ENCODE measurements around the gene TMEM126A. TPM values are rescaled to one million over a fixed set of nuclear protein-coding genes. Genes with fewer than 3 reads are reported as not detected.
"Not testable (repeated sequence)": the region's sequence is repeated elsewhere in the genome, so short reads cannot be mapped to it uniquely, and the experiment has no call there.

The TMEM126A gene
- total RNA-seq, 1 experiment from 2014 or later, result 37.2 TPM

- TF ChIP-seq GABPB1 (CRISPR knock-in tag; IDR thresholded peaks at IDR 0.05) (no peak), IRF1 (CRISPR knock-in tag; IDR thresholded peaks at IDR 0.05) (no peak), FOXK1 (CRISPR knock-in tag; IDR thresholded peaks at IDR 0.05) (no peak), GTF2I (CRISPR knock-in tag; conservative IDR thresholded peaks at IDR 0.05) (no peak), AFF4 (CRISPR knock-in tag; IDR thresholded peaks at IDR 0.05; ENCODE audit: borderline replicate concordance) (no peak), ETV6 (CRISPR knock-in tag; IDR thresholded peaks at IDR 0.05) (no peak), HMGXB4 (CRISPR knock-in tag; IDR thresholded peaks at IDR 0.05) (no peak), ZNF423 (CRISPR knock-in tag; IDR thresholded peaks at IDR 0.05) (no peak), MAX (CRISPR knock-in tag; IDR thresholded peaks at IDR 0.05) (no peak)
Observed at GRCh38 chr11:85603220-85603619, 44.5 kb upstream of the TMEM126A start (continued).

GRCh38 chr11:85606237-85606636, 41.5 kb upstream of the TMEM126A start:
- POLR2A ChIA-PET, result interaction anchor here (0.6 kb wide), 1 partner anchor 136 kb away, joined by 4 read pairs; no protein-coding TSS in a partner anchor
- H3K4me3 Mint-ChIP-seq, result not testable (repeated sequence)

GRCh38 chr11:85608621-85609020, 39.1 kb upstream of the TMEM126A start:
- H3K27me3 Mint-ChIP-seq (ENCODE audit: low read depth); ATAC-seq; POLR2A ChIA-PET; DNase-seq (ENCODE audit: low spot score); H3K4me3 Mint-ChIP-seq: not testable (repeated sequence)
- Mint-ChIP-seq H3K36me3 (peaks cover 36% of the 10 kb centered on the region), H3K4me1 (peaks cover 29% of the 10 kb centered on the region), H3K9me3 (peaks cover 57% of the 10 kb centered on the region), H3K27ac (peak overlapping the region; percentile 55)
- CTCF ChIA-PET, result interaction anchor here (0.6 to 1.4 kb wide), 2 partner anchors 19 to 888 kb away, joined by 3 to 6 read pairs; partner anchors contain the start of genes DLG2 and TMEM126B

More at GRCh38 chr11:85606237-85606636, 41.5 kb upstream of the TMEM126A start:
- Mint-ChIP-seq H3K9me3 (peaks cover 46% of the 10 kb centered on the region), H3K36me3 (peaks cover 28% of the 10 kb centered on the region), H3K4me1 (peaks cover 34% of the 10 kb centered on the region)
- ATAC-seq; H3K27ac Mint-ChIP-seq; CTCF ChIA-PET; DNase-seq (ENCODE audit: low spot score); H3K27me3 Mint-ChIP-seq (ENCODE audit: low read depth): not testable (repeated sequence)
- peak; percentile 62 for TF ChIP-seq NFYB (CRISPR knock-in tag; conservative IDR thresholded peaks at IDR 0.05; ENCODE audit: low read depth)

- CTCF ChIA-PET, result interaction anchor here (0.6 to 1.4 kb wide), 2 partner anchors 19 to 889 kb away, joined by 3 to 6 read pairs; partner anchors contain the start of genes DLG2 and TMEM126B
- peak overlapping the region; percentile 55; the same call in 1 of the 2 replicates for H3K27ac Mint-ChIP-seq
- H3K9me3 Mint-ChIP-seq, result peaks cover 61% of the 10 kb centered on the region
Observed at GRCh38 chr11:85609286-85609685, 38.5 kb upstream of the TMEM126A start.

GRCh38 chr11:85611643-85612042, 36.1 kb upstream of the TMEM126A start:
- POLR2A ChIA-PET, result not testable (repeated sequence)

More at GRCh38 chr11:85609286-85609685, 38.5 kb upstream of the TMEM126A start:
- Mint-ChIP-seq H3K36me3 (peaks cover 40% of the 10 kb centered on the region), H3K4me1 (peaks cover 26% of the 10 kb centered on the region)
- DNase-seq (ENCODE audit: low spot score); ATAC-seq; H3K4me3 Mint-ChIP-seq; H3K27me3 Mint-ChIP-seq (ENCODE audit: low read depth); POLR2A ChIA-PET: not testable (repeated sequence)

More at GRCh38 chr11:85611643-85612042, 36.1 kb upstream of the TMEM126A start:
- H3K4me3 Mint-ChIP-seq; DNase-seq (ENCODE audit: low spot score); CTCF ChIA-PET; ATAC-seq; H3K27ac Mint-ChIP-seq; H3K27me3 Mint-ChIP-seq (ENCODE audit: low read depth): not testable (repeated sequence)
- Mint-ChIP-seq H3K9me3 (peaks cover 51% of the 10 kb centered on the region), H3K4me1 (peaks cover 20% of the 10 kb centered on the region), H3K36me3 (peaks cover 32% of the 10 kb centered on the region)
